Peyer's patch (tissue), 4 donors: ENCODE data around the gene ADAT3.

Experiments
- POLR2A ChIP-seq, 2 donors: fragments of 450-650 bp; IDR thresholded peaks; one replicate each; pipeline ENCODE4 v1.5.1; 2017; ENCODE audit warnings: antibody characterized with exemption in 2 of 2, mild to moderate bottlenecking in 2 of 2, moderate library complexity in 2 of 2
- TF ChIP-seq, protein P1 (sequence below), 6 experiments: fragments of 450-650 bp in 4 of 6; fragments of 200-600 bp in 2 of 6; sonication (generic) in 1 of 6; IDR thresholded peaks; one replicate each; pipeline ENCODE4 v1.5.1; 2017 to 2019; ENCODE audit warnings: antibody characterized with exemption in 6 of 6, mild to moderate bottlenecking in 3 of 6, moderate library complexity in 1 of 6

DNA sequence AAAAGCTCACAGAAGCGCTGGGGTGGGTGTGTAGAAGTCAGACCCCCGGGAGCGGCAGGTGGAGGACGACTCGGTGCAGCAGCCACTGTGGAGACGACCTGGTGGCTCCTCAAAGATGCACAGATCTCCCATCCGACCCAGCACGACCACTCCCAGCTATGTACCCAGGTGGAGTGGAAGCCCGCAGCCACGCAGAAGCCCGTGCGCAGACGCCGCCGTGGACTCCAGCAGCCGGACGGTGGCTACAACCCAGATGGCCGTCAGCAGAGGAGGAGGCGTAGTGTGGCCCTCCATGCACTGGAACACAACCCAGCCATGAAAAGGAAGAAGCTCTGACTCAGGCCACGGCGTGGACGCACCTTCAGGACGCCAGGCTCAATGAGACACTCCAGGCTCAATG lies 57.5 kb downstream of the ADAT3 start:
- TF ChIP-seq, protein P1, sequence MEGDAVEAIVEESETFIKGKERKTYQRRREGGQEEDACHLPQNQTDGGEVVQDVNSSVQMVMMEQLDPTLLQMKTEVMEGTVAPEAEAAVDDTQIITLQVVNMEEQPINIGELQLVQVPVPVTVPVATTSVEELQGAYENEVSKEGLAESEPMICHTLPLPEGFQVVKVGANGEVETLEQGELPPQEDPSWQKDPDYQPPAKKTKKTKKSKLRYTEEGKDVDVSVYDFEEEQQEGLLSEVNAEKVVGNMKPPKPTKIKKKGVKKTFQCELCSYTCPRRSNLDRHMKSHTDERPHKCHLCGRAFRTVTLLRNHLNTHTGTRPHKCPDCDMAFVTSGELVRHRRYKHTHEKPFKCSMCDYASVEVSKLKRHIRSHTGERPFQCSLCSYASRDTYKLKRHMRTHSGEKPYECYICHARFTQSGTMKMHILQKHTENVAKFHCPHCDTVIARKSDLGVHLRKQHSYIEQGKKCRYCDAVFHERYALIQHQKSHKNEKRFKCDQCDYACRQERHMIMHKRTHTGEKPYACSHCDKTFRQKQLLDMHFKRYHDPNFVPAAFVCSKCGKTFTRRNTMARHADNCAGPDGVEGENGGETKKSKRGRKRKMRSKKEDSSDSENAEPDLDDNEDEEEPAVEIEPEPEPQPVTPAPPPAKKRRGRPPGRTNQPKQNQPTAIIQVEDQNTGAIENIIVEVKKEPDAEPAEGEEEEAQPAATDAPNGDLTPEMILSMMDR (IDR thresholded peaks at IDR 0.05), result no peak
- no peak for TF ChIP-seq POLR2A (IDR thresholded peaks at IDR 0.05)
